ENCODE data around the gene ZNF512B.
"Not testable (repeated sequence)": the region's sequence is repeated elsewhere in the genome, so short reads cannot be mapped to it uniquely, and the experiment has no call there.

Gene ZNF512B

GRCh38 chr20:63969838-63970713 lies at the start of gene ZNF512B:
TSS of gene ZNF512B (minus strand) at chr20:63969930. CDS start at chr20:63967950, 1,980 bp downstream.
- peak in 1 of 3 donors; percentile 43 for DNase-seq (ENCODE audit: low read depth in 2 of 3, low spot score in 1 of 3)

GRCh38 chr20:64015635-64016034 lies 45.9 kb upstream of the ZNF512B start:
- DNase-seq (ENCODE audit: low read depth in 2 of 3, low spot score in 1 of 3), result no peak

GRCh38 chr20:64012385-64013154 lies 42.8 kb upstream of the ZNF512B start:
- DNase-seq (ENCODE audit: low read depth in 2 of 3, low spot score in 1 of 3), result not testable (repeated sequence)

- no peak for DNase-seq (ENCODE audit: low read depth in 2 of 3, low spot score in 1 of 3)
Observed at GRCh38 chr20:64011366-64011779, 41.6 kb upstream of the ZNF512B start.

GRCh38 chr20:64010711-64011237 lies 41.0 kb upstream of the ZNF512B start:
- no peak for DNase-seq (ENCODE audit: low read depth in 2 of 3, low spot score in 1 of 3)

GRCh38 chr20:64009811-64010387 lies 40.2 kb upstream of the ZNF512B start:
- DNase-seq (ENCODE audit: low read depth in 2 of 3, low spot score in 1 of 3), result no peak

GRCh38 chr20:64006902-64007301 lies 37.2 kb upstream of the ZNF512B start:
- DNase-seq (ENCODE audit: low read depth in 2 of 3, low spot score in 1 of 3), result no peak

GRCh38 chr20:64006490-64006889 lies 36.8 kb upstream of the ZNF512B start:
- no peak for DNase-seq (ENCODE audit: low read depth in 2 of 3, low spot score in 1 of 3)

- no peak for DNase-seq (ENCODE audit: low read depth in 2 of 3, low spot score in 1 of 3)
Observed at GRCh38 chr20:64005394-64005793, 35.7 kb upstream of the ZNF512B start.

GRCh38 chr20:64003960-64004725 lies 34.4 kb upstream of the ZNF512B start:
- no peak for DNase-seq (ENCODE audit: low read depth in 2 of 3, low spot score in 1 of 3)

- no peak for DNase-seq (ENCODE audit: low read depth in 2 of 3, low spot score in 1 of 3)
Observed at GRCh38 chr20:64001607-64002011, 31.9 kb upstream of the ZNF512B start.

- no peak for DNase-seq (ENCODE audit: low read depth in 2 of 3, low spot score in 1 of 3)
Observed at GRCh38 chr20:64000906-64001305, 31.2 kb upstream of the ZNF512B start.

GRCh38 chr20:63982937-63983336 lies 13.2 kb upstream of the ZNF512B start:
- no peak for DNase-seq (ENCODE audit: low read depth in 2 of 3, low spot score in 1 of 3)

GRCh38 chr20:63980806-63981728 lies 11.3 kb upstream of the ZNF512B start, which contains the start of gene PRPF6:
TSS of gene PRPF6 (plus strand) at chr20:63981132. CDS start at chr20:63981246, 114 bp downstream.
- DNase-seq (ENCODE audit: low read depth in 2 of 3, low spot score in 1 of 3), result peak; percentile 88 to 94 (median 91)

GRCh38 chr20:63980317-63980805 lies 10.6 kb upstream of the ZNF512B start:
- peak in 2 of 3 donors; percentile 32 to 39 for DNase-seq (ENCODE audit: low read depth in 2 of 3, low spot score in 1 of 3)

- DNase-seq (ENCODE audit: low read depth in 2 of 3, low spot score in 1 of 3), result peak; percentile 85 to 87 (median 85)
Observed at GRCh38 chr20:63979557-63980316, 10.0 kb upstream of the ZNF512B start, which contains the start of gene SAMD10. TSS of gene SAMD10 (minus strand) at chr20:63979642. CDS start at chr20:63979467, 175 bp downstream.

GRCh38 chr20:63979229-63979556 lies 9.5 kb upstream of the ZNF512B start:
- DNase-seq (ENCODE audit: low read depth in 2 of 3, low spot score in 1 of 3), result no peak
